Measurements from ENCODE around the gene KASH5.
"Not testable (repeated sequence)": the region's sequence is repeated elsewhere in the genome, so short reads cannot be mapped to it uniquely, and the experiment has no call there.

Gene KASH5

DNA sequence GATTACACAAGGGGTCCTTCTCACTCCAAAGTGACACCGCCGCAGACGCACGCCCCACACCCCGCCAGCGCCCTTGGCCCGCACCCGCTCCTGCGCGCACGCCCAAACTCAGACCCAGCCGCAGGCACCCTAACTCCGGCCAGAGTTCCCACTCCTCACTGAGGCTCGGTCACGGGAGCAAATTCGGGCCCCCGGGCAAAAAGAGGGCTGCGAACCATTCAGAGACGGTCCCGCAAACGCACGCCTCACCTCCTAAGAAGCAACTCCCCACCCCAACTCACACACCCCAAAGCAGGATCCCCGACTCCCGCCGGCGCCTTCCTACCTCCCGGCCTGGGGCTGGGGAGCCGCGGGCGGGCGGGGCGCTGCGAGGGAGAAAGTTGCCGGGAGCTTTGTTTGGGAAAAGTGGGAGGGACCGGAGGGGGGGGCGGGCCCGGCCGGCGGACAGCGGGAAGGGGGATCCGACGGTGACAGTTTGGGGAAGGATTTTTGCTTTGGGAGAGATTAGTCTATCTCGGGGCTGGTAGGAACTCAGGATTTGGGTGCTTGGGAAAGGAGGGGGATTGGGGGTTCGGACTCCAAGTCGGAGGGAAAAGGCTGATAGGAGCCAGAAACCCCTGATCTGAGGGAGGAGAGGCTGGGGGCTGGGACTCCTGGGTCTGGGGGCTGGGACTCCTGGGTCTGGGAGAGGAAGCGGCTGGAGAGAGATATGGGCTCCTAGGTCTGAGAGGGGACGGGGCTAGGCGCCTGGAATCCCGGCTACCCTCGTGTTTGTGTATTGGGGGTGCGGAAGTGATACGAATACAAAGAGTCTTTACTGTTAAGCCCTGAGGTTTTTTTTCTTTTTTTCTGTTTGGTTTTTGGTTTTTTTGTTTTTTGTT is 25.8 kb upstream of the KASH5 start, which contains the start of gene TEAD2:
Gene TEAD2 (minus strand): TSS at position 369 of the 881 bp plus-strand sequence. CDS start 2,341 bp downstream, outside the sequence.
- DNase-seq = peak in 1 of 2 experiments; percentile 35

DNA sequence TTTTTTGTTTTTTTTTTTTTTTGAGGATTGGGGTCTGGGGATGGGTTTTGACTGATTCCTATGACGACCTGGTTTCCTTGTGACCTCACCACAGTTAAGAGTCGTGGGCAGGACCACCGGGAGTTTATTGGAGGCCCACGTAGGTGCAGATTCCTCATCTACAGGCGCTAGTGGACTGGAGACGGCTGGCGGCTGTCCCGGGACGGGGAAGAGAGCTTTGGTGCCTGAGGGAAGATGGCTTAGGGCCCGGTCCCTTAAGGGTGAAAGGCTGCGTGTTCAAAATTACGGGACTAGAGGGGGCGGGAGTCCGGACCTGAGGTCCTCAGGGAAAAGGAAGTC is 25.2 kb upstream of the KASH5 start:
- no peak for DNase-seq

DNA sequence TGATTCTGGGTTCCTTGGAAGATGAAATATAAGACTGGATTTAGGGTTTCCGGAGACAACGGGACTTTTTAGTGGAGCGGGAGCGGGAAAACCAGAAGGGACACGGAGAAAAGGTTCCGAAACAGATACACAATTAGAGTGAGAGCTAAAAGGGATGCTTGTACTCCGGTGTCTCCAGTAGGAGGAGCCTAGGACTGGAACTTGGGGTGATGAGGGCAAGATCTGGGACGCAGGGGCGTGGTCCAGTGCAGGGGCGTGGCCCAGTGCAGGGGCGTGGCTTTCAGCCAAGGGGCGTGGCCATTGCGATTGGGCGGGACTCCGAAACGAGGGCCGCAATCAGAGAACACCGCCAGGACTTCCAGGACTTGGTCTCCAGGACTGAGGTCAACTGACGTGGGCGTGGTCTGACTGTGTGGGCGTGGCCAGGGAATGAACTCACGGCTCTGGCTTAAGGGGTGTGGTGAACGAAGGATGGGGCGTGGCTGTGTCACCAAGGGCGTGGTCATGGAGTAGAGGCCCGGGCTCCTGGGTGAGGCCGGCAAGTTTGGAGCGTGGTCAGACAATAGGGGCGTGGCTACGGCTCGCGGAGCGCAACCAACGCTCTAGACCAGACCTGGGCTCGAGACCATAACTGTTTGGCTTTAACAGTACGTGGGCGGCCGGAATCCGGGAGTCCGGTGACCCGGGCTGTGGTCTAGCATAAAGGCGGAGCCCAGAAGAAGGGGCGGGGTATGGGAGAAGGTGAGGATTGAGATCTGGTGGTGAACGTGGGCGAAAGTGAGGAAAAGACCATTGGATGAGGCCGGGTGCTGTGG is 24.6 kb upstream of the KASH5 start, which contains the start of gene DKKL1:
Gene DKKL1 (plus strand): TSS at position 610 of the 815 bp plus-strand sequence. CDS start 122 bp downstream, at position 732.
- DNase-seq = peak; percentile 91 to 95

DNA sequence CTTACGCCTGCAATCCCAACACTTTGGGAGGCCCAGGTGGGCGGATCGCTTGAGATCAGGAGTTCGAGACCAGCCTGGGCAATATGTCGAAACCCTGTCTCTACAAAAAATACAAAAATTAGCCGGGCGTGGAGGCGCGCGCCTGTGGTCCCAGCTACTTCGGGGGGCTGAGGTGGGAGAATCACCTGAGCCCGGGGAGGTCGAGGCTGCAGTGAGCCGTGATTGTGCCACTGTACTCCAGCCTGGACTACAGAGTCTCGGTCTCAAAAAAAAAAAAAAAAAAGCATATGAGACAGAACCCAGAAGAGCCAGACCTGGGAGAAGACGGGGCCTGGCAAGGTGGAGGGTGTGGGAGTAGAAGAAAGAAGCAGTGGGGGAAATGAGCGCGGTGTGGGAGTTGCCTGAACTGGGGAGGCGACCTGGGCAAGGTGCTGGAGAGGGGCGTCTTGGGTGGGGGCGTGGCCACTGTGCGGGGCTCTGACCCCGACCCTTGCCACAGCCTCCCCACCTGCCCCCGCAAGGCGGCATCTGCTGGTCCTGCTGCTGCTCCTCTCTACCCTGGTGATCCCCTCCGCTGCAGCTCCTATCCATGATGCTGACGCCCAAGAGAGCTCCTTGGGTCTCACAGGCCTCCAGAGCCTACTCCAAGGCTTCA is 23.8 kb upstream of the KASH5 start:
- DNase-seq = no peak

DNA sequence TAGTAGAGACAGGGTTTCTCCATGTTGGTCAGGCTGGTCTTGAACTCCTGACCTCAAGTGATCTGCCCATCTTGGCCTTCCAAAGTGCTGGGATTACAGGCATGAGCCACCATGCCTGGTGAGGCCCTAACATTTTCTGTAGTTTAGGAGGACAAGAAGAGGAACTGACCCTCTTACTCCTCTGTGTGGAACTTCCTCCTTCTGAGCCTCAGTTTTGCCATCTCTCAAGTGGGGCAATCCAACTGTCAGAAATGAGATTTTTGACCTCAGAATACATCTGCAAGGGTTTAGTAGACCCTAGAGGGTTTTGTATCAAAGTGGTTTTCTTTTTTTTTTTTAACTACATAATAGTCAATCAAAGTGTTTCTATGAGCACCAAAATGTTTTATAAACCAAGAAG is 21.9 kb upstream of the KASH5 start:
- no peak for DNase-seq

DNA sequence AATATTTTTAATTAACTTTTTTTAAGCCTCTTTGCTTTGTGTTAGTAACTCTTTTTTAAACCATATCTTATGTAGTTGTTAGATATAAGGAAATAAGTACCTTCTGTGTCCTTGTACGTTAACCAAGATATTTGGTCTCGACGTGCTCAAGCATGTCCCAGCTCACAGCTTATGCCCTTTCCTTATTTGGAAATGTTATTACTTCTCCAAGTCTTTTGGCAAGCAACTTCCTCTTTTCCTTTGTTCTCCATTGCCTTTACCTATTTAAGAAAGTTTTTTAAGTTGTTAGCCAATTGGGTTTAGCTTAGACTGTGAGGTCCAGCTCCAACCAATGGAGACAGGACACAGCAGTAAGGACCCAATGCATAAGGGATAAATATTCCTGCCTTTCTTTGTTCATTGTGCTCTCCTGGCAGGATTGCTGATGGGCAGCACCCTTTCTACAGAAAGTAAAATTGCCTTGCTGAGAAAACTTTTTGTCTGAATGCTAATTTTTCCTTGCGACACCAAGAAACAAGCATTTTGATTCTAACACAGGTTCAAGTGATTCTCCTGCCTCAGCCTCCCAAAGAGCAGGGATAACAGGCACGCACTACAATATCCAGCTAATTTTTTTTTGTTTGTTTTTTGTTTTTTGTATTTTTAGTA is 19.2 kb upstream of the KASH5 start:
- peak; percentile 85 to 92 for DNase-seq

DNA sequence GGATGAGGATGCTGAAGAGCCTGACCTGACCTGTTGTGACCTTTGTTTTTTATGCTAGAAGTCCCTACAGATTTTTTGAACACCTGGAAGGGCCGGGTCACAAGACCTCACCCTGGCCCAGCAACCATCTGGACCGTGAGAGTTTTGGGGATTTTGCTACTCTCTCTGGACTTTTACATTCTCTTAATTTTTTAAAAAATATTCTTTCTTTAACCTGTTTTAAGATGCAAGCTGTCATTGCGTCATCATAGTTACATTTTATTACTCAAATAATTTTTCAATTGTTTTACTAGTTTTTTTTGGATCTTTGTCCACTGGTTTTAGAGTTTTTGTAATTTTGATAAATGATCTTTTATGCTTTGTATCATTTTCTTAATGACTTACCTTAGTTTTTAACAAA is 16.9 kb upstream of the KASH5 start:
- no peak for DNase-seq

DNA sequence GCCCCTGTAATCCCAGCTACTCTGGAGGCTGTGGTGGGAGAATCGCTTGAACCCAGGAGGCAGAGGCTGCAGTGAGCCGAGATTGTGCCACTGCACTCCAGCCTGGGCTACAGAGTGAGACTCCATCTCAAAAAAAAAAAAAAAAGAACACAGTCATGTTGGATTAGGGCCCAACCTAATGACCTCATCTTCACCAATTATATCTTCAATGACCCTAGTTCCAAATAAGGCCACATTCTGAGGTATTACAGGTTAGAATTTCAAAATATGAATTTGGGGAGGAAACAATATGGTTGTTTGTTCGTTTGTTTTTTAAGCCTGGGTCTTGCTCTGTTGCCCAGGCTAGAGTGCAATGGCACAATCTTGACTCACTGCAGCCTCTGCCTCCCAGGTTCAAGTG is 14.9 kb upstream of the KASH5 start:
- not testable (repeated sequence) for DNase-seq

DNA sequence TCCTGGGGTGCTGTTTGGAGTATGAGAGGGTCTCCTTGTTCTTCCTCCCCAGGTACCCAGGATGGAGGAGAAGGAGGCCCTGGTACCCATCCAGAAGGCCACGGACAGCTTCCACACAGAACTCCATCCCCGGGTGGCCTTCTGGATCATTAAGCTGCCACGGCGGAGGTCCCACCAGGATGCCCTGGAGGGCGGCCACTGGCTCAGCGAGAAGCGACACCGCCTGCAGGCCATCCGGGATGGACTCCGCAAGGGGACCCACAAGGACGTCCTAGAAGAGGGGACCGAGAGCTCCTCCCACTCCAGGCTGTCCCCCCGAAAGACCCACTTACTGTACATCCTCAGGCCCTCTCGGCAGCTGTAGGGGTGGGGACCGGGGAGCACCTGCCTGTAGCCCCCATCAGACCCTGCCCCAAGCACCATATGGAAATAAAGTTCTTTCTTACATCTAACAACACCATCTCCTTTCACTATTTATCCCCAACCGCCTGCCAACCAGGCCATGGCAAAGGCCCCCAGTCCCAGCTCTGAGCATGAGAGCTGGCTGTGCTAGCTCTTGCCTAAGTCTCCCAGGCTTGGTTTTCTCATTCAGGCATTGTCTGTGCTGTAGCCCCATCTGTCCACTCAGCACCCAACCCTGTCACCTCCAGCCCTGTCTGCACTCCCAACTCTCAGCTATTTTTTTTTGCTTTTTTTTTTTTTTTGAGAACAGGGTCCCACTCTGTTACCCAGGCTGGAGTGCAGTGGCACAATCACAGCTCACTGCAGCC is 13.2 kb upstream of the KASH5 start:
- no peak for DNase-seq

DNA sequence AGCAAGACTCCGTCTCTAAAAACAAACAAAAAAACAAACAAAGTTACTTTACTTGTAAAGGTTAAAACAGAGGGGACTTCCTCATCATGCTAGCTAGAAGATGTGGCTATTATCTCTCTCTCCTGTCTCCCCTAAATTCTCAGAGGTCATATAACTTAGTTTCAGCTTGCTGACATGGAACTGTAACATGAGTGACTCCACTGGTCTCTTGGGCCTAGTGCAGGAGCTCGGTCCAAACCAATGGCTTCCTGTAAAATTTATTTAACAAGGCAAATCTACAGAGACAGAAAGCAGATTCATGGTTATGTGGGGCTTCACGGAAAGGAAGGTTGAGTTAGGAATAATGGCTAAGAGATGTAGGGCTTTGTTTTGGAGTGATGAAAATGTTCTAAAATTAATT is 9.5 kb upstream of the KASH5 start:
- no peak for DNase-seq

DNA sequence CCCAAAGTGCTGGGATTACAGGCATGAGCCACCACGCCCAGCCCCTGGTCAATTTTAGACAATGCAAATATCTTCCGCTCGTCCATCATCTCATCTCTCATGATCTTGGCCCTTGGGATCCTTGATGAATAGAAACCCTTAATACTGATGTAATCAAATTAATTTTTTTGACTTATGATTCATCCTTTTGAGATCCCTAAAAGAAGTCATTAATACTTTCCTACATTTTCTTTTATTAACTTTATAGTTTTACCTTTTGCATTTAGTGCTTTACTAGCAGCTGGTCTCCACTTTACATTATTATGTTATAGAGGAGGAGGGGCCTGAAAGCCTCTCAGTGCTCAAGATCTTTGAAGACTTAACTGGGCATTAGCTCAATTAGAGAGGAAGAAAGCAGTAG is 7.7 kb upstream of the KASH5 start:
- no peak for DNase-seq

DNA sequence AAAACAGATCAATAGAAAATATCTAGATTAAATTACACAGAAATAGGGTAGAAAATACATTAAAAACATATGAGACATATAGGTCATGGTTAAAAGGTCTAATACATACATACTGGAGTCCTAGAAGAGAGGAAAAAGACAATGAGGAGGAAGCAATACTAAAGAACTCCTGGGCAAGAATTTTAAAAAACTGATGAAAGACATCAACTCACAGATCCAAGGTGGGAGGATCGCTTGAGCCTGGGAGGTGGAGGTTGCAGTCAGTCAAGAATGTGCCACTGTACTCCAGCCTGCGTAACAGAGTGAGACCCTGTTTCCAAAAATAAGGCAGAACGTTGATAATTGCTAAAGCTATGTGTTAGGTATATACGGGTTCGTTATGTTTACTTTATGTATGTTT is 5.4 kb upstream of the KASH5 start:
- DNase-seq = no peak

DNA sequence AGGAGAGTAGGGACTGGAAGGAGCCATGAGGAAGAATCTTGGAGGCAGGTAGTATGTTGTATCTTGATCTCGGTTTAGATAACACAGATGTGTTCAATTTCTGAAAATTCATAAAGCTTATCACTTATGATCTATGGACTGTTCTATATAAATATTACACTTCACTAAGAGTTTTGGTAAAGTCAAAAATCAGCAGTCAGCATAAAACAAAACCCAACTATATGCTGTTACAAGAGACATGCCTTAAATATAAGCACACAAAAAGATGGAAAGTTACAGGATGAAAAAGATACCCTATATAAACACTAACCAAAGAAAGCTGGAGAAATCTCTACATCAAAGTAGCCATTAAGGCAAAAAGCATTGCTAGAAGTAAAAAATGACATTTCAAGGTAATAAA is 4.5 kb upstream of the KASH5 start:
- no peak for DNase-seq

DNA sequence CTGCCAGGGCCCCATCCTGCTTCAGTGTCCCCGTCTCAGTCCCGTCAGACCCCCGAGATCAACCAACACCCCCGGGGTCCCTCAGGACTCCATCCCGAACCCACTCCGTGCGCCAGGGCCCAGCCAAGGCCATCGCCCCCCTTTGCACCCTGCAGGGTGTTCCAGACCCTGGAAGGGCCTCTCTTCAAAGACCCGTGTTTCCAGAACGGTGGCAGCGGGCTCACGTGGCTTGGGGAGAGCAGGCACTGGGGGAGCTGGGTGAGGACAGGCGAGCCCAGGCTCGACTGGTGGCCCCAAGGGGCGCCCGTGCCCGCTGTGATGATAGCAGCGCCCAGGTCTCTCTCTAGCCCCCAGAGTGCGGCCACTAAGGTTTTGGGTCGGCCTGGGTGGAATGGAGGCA is 1.4 kb downstream of the KASH5 start:
- no peak for DNase-seq

DNA sequence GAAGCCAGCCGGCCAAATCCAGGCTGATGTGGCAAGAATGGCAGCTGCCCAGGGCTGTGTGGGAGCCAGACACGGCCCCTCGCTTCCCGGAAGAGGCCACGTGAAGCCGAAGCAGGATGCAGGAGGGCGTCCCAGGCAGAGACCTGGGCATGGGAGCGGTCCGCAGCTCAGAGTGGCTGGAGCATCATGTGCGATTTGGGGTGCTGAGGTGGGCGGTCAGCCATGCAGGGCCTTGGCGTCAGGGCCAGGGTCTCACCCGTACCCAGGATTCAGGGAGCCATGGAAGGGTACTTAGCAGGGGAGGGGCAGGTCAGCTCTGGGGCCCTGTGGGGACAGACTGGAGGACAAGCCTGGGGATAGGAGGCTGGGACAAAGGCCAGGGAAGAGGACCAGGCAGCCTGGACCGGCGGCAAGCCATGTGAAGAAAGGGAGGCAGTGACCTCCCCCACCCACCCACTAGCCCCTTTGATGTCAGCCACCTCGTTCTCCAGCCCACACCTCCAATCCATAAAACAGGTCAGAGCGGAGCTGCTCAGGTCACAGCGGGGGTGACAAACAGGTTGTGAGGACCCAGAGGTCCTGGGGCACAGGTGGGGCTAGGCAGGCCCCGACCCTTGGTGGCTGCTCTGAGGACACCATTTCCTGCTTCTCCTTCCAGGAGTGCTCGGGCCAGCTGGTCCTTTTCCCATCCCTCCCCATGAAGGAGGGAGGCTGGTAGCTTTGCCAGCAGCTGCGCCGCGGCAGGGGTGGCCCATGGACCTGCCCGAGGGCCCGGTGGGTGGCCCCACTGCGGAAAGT is 2.3 kb downstream of the KASH5 start:
- DNase-seq = no peak

DNA sequence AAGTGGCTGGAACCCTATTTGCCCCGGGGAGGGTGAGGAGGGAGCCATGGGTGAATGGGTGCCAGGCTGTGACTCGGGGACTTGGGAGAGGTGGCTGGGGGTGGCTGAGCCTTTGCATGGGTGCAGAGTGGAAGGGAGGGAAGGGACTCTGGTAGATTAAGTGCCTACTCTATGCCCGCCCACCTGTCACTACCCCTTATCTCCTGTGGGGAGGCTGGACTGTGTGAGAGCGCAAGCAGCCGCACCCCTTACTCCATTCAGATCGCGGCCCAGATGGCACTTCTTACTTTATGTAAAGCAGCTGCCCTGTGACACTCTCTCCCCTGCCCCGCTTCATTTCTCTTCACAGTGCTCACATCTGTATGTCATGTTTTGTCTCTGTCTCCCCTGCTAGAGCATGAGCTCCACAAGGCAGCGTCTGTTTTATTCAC is 2.9 kb downstream of the KASH5 start:
- no peak for DNase-seq

DNA sequence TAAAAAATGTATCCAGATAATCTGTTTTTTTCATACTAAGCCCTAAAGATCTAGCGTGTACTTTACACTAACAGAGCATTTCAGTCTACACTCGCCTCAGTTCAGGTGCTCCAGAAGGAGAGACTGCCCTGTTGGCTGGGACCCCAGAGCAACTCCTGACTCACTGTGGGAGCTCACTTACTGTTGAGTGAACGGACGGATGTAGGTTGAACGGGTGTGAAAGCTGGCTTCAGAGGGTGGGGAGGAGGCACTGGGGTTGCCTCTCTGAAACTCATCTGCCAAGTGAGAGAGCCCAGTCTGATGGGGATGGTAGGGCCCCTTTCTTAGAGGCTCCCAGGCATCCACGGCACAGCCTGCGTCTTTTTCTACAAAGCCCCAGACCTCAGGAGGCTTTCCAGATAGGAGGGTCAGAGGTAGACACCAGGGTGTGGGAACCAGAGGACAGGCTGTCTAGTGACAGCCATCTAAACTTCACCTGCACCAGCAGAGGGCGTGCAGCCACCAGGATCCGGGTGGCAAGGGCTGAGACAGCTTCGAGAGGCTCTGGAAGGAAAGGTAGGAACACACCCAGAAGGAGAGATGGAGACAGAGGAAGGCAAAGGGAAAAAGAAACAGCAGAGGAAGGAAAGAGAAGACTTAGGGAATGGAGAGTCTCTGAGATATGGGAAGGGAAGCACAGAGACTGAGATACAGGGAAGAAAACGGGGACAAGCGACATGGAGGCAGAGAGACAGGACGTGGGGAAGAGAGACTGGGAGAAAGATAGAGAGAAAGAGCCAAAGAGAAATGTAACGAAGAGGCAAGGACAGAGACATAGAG is 3.7 kb downstream of the KASH5 start:
- peak; percentile 63 to 77 for DNase-seq

DNA sequence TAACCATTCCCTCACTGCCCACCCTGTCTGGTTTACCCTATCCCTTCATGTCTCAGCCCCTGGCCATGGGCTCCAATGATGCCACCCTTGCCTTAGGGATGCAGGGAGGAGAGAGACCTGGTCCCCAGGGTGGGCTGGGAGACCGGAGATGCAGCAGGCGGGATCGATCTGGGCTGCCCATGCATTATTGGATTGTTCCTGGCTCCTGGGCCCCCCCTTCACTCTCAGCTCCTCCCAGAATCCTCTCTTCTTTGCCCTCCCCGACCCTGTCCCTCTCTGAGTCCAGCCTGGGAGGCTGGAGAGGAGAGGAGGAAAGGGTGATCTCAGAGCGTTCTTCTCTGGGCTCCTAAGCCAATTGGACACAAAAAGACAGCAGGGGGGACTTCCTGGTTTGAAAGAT is 5.8 kb downstream of the KASH5 start:
- no peak for DNase-seq

DNA sequence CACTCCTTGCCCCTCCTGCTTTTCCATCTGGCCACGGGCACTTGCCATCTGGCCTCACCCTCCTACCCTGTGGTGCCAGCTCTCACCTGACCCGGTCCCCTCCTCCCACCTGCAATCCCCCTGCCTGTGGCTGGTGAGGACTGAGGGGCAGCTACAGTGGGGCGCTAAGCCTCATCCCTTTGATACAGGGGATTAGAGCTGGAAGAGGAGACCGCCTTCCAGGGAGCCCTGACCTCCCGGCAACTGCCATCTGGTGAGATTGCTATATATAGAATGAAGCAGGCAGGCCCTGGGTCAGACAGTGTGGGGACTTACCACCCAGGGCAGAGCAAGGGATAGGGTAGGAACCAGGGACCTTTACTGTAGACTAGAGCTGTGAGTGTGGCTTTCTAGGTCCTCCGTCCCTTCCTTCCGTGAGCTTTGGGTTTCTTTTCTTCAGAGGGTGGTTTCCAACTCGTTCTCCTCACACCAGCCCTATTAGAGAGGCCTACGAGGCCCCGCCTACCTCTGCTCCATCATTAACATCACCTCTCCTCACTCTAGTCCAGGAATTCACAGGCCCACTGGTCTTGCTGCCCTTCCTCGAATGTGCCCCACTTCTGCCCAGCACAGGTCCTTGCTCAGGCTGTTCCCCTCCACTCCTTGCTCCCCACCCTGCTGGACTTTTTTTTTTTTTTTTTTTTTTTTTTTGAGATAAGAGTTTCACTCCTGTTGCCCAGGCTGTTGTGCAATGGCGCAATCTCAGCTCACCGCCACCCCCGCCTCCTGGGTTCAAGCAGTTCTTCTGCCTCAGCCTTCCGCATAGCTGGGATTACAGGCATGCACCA is 7.7 kb downstream of the KASH5 start:
- no peak for DNase-seq

Measured in Kasumi-1 (cell line).